ENCODE results near the gene ADRA2B.
"Not testable (repeated sequence)": the region's sequence is repeated elsewhere in the genome, so short reads cannot be mapped to it uniquely, and the experiment has no call there.

The ADRA2B gene

GRCh38 chr2:96064047-96064675 is 52.2 kb downstream of the ADRA2B start:
- DNase-seq = not testable (repeated sequence)

GRCh38 chr2:96063116-96063899 is 53.1 kb downstream of the ADRA2B start:
- not testable (repeated sequence) for DNase-seq
